ENCODE results near the gene DAPK1.
"Not testable (repeated sequence)": the region's sequence is repeated elsewhere in the genome, so short reads cannot be mapped to it uniquely, and the experiment has no call there.

The DAPK1 gene

DNA sequence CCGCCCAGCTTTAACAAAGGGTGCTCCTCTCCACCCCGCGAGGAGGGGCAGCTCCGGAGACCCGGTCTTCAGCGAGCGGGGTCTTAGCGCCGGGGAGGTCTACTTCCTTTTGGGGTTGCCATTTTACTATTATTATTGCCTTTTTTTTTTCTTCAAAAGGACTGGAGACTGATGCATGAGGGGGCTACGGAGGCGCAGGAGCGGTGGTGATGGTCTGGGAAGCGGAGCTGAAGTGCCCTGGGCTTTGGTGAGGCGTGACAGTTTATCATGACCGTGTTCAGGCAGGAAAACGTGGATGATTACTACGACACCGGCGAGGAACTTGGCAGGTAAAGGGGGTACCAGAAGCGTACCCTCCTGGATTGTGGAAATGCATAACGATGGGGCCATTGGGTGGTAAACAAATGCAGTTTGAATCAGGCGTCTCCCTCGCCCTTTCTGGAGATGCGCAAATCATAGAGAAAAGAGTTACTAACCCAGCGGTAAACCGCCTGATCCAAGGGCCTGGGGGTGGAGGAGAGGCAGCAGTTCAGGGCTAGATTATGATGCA lies 1.2 kb downstream of the DAPK1 start:
- DNase-seq, result no peak

DNA sequence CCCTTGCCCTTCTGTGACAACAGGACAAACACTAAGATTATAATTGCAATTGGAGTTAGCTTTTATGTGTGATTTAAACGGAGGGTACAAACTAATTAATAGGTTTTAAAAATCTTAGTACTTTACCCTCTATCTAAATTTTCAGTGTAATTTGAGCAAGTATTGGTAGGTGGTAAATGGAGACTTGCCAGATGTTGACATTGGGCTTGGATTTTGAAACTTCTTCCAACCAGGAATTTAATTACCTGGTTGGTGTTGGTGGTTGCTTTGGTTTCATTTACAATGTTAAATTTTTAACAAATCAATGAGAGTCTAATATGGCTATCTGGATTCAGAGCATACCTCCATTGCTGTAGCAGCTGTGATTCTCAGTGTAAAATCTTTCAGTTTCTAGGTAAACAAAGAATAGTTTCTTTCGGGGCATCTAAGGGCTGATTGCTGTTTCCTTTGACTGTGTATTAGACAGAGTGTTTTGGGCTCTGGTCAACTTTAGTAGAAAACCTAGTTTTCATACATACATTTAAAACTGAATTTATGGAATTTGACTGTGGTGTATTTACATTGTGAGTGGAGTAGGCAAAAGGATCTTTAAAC lies 1.9 kb downstream of the DAPK1 start:
- no peak for DNase-seq

GRCh38 chr9:87500491-87501270 lies 3.0 kb downstream of the DAPK1 start:
- DNase-seq, result no peak

- not testable (repeated sequence) for DNase-seq
Observed at GRCh38 chr9:87501271-87501656, 3.6 kb downstream of the DAPK1 start.

- no peak for DNase-seq
Observed at GRCh38 chr9:87501806-87502205, 4.1 kb downstream of the DAPK1 start.

DNA sequence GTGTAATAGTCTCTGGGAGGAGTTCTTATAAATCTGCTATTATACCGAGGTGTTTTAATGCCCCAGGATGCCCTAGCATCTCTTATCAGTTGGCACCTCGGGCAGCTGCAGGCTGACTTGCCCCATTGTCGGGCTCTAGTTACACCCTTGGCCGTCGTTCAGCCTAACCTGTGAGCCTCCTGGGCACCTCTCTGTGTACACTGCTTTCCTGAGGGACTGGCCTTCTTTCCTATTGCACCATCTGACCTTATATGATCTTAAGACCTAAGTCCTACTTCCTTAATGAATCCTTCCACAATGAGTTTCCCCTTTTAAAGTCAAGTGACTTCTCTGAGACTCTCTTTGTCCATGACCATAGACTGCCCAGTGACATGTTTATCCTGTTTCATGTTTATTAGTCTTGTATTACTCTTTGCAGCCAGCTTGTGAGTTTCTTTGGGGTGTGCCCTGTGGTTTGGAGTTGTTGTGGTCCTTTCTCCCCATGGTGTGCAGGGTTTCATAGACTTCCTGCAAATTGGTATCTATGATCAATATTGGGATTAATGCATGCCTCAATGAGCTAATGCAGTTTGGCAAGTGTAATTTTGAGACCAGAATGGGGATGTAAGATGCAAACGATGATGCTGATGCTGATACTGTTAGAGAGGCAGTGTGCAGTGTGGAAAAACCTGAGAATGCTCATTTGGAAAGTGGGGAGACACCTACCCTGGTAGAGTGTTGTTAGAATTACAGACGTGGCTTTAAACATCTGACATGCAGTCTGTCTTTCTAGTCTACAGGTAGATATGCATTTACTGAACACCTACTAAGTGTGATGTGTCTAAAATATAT lies 4.9 kb downstream of the DAPK1 start:
- no peak for DNase-seq

GRCh38 chr9:87503430-87503829 lies 5.8 kb downstream of the DAPK1 start:
- DNase-seq, result no peak

DNA sequence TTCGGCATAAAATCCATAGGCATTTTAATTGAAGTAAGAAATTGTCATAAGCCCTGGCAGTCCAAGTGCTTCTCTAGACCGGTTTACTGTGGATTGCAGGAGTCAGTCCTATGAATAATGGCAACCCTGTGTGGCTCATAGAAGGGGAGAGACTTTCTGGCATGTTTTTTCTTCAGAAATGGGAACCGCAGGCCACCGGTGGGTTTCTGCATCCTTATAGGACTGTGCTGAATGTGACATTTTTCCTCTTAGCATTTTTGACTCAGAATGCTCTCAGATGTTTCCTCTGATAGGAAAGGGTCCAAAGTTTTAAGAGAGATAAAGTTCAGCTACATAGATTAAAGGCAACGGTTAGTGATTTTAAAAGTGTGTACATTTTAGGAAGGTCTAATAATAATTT lies 6.3 kb downstream of the DAPK1 start:
- no peak for DNase-seq

DNA sequence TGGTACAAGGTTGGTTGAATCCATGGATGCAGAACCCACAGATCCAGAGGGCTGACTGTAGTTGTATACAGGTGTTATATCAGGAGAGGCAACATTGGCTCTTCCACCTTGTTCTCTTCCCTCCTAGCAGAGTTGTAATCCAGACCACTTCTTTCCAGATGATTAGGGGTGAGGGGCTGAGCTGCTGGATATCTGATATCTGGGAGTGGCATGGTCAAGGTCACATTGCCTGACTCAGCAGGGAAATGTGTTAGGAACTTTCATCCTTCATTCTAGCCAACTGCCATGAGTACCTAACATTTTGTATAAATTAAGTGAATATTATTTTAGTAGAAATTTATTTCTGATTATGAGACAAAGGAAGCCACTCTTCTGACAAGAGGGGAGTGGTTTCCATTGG lies 7.3 kb downstream of the DAPK1 start:
- DNase-seq, result no peak

- DNase-seq, result no peak
Observed at GRCh38 chr9:87505869-87506678, 8.4 kb downstream of the DAPK1 start.

DNA sequence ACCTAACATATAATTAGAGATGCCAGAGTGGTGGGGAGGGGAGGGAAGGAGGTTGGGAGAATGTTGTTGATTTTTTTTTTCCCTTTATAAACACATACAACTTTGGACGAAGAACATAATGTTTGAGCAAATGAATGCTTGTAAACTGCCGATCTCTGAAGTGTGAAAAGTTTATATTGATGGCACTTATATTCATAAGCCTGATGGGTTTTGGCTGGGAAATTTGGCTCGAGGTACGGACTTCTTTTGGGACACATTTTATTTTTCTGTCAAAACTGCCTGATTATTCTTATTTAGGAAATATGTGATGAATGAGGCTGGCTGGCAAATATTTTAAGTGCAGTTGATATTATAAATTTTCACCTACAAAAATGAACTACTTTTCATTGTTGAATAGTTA lies 9.9 kb downstream of the DAPK1 start:
- DNase-seq, result no peak

- no peak for DNase-seq
Observed at GRCh38 chr9:87510252-87510683, 12.6 kb downstream of the DAPK1 start.

DNA sequence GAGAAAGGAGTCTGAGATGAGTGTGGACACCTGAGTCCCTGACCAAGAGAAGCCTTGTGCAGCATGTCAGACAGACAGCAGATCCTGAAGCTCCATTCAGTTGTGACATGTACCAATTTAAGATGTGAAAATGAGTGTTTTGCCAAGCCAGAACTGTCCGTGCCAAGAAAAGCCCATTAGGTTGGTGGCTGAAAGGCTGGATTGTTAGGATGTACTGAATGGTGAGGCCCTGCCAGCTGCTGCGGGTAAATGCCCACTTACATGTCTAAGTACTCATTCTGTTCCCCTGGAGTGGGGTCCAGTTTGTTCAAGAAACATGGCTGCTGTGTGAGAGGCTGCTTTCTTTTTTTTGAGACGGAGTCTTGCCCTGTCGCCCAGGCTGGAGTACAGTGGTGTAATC lies 14.6 kb downstream of the DAPK1 start:
- DNase-seq, result no peak

- DNase-seq, result no peak
Observed at GRCh38 chr9:87513161-87513560, 15.5 kb downstream of the DAPK1 start.

- DNase-seq, result no peak
Observed at GRCh38 chr9:87513880-87514535, 16.3 kb downstream of the DAPK1 start.

GRCh38 chr9:87515006-87515405 lies 17.3 kb downstream of the DAPK1 start:
- DNase-seq, result no peak

GRCh38 chr9:87515588-87516221 lies 18.0 kb downstream of the DAPK1 start:
- DNase-seq, result no peak

GRCh38 chr9:87516222-87516925 lies 18.7 kb downstream of the DAPK1 start:
- no peak for DNase-seq

- DNase-seq, result no peak
Observed at GRCh38 chr9:87516926-87517290, 19.2 kb downstream of the DAPK1 start.

GRCh38 chr9:87517732-87518131 lies 20.1 kb downstream of the DAPK1 start:
- DNase-seq, result no peak
